ENCODE data around the gene PAX1. TPM values are rescaled to one million over a fixed set of nuclear protein-coding genes. Genes with fewer than 3 reads are reported as not detected.

PAX1 gene
- polyA plus RNA-seq (2013, experiment 1 of 2; ENCODE audit: insufficient read length): 3.0 TPM
- 3.2 TPM for polyA plus RNA-seq (2013, experiment 2 of 2; ENCODE audit: insufficient read length)

GRCh38 chr20:21705575-21706260 is at the start of gene PAX1:
Gene PAX1 (plus strand): TSS chr20:21705664. CDS start chr20:21705713, 49 bp downstream.
- peak; percentile 60 for DNase-seq

DNA sequence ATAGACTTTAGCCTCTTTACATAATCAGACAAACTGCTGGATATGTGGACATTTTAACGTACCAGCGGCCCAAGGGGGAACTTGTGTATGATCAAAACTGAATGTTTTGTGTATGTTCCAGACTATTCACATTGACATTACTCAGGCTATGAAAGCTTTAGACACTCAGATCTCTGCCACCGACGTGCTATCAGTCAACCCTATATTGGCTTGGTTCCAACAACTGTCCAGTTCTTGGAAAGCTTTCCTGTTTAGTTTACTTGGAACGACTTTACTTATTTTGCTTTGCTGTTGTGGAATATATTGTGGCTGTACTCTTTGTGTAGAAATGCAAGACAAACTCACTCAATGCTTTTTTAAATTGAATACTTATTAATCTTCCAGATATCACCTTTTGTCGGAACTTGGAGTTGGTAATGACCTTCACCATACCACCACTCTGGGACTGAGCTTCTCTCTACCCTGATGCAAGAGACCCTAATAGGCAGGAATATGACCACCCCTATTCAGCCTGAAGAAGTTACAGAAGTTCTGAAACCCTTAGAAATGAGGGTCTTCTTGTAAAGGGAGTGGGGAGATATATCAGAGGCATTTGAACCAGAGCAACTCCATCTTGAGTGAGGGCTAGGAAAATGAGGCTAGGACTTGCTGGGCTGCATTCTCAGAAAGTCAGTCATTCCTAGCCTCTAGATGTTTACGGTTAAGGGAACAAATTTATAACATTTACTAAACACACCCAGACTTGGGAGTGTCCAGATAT is 49.0 kb upstream of the PAX1 start:
- DNase-seq: no peak

GRCh38 chr20:21661488-21662055 is 43.9 kb upstream of the PAX1 start:
- no peak for DNase-seq

- no peak for DNase-seq
Observed at GRCh38 chr20:21663465-21663864, 42.0 kb upstream of the PAX1 start.

DNA sequence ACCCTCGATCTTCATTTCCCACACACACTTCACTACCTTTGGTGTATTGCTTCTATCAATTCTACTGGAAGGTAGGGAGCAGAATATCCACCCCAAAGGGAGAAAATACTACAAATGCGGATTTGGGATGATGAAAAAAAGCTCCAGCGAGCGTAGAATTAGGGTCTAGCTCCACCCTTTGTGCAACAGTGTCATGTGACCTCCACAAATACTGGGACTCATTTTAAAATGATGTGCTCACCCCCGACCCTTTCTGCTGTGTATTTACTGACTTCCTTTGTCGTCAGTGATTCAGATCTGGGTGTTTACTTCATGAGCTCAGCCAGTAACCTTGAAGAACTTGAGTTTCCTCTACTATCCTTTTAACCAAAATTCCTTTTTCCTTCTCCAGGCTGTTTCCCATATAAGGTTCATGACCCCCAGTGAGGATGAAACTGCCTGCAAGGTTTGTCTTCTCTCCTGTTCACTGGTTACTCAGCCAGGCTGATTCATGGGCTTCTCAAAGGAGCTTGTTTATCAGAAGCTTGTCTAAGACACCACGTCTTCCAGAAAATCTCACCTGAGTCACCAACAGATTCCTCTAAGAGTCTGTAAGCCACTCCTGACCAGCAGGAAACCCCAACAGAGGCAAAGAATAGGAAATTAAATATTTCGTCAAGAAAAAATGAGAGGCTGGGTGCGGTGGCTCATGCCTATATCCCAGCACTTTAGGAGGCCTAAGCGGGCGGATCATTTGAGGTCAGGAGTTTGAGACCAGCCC is 39.6 kb upstream of the PAX1 start:
- no peak for DNase-seq

GRCh38 chr20:21670126-21670525 is 35.3 kb upstream of the PAX1 start:
- no peak for DNase-seq

- DNase-seq: no peak
Observed at GRCh38 chr20:21670981-21671380, 34.5 kb upstream of the PAX1 start.

GRCh38 chr20:21677261-21677660 is 28.2 kb upstream of the PAX1 start:
- DNase-seq: no peak

- DNase-seq: peak; percentile 42
Observed at GRCh38 chr20:21677781-21678180, 27.7 kb upstream of the PAX1 start.

GRCh38 chr20:21681234-21681921 is 24.1 kb upstream of the PAX1 start:
- DNase-seq: peak; percentile 32

DNA sequence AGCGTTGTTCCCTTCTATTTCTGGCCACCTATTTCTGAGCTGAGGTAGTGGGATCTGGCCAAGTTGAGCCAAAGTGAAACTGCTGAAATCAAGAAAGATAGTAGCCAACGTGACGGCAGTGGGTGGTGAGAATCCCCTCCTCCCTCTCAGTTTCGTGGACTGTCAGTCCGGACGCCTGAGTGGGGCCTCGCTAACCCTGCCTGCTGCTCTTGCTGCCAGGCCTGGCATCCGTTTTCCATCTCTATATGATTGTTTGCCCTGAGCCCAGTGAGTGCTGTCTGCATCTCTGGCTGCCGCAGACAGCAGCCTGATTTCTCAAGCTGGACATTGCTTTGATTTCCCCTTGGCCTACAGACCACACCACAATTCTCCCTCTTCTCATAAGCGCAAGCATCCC is 23.5 kb upstream of the PAX1 start:
- DNase-seq: no peak

DNA sequence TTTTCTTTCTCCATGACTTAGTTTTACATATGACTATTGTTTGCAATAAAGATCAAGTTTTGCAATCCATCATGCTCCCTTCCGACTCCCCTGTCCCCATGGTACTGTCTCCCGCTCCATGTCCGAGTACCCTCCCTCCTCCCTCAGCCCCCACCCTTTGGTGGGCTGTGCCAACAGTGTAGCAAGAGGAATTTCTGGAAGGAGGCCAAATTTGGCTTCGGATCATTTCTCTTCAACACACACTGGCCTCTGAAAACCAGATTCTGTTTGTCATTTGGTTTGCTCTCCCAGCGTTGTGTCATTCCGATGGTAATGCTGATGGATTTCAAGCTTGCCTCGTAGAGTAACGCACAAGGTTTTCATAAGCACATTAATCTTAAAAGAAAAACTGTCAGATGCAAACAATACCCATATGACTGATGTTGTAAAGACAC is 22.9 kb upstream of the PAX1 start:
- DNase-seq: peak; percentile 66

- no peak for DNase-seq
Observed at GRCh38 chr20:21684671-21685070, 20.8 kb upstream of the PAX1 start.

DNA sequence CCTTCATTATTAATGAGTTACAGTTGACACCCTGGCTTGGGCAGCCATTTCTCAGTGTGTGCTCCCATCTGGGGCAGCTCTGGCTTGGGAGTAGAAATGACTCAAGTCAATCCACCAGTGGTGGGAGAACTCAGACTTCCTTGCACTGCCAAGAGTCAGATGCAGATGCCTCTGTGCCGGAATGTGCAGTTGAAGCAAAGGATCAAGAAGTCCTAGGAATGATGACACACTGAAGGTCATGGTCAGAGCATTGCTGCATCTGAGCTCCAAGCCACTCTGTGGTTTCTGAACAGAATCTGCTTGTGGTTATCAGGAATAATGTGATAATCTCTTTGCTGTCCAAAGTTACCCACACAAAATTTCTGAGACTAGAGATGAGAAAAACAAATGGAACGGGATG is 19.5 kb upstream of the PAX1 start:
- peak; percentile 60 for DNase-seq

GRCh38 chr20:21693322-21693721 is 12.1 kb upstream of the PAX1 start:
- no peak for DNase-seq

- DNase-seq: no peak
Observed at GRCh38 chr20:21698494-21699215, 6.8 kb upstream of the PAX1 start.

DNA sequence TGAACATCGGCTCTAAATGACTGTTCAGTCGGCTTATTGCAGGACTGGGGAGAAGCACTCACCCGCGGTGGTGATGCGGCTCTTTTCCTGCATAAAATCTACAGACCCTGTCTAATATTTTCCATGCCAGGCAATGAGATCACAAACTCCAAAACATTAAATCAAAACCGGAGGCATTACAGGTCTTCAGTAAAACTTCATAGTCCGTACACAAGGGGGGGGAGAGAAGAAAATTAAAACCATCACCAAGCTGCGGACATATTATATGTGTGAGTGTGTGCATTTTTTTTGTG is 6.3 kb upstream of the PAX1 start:
- DNase-seq: no peak

DNA sequence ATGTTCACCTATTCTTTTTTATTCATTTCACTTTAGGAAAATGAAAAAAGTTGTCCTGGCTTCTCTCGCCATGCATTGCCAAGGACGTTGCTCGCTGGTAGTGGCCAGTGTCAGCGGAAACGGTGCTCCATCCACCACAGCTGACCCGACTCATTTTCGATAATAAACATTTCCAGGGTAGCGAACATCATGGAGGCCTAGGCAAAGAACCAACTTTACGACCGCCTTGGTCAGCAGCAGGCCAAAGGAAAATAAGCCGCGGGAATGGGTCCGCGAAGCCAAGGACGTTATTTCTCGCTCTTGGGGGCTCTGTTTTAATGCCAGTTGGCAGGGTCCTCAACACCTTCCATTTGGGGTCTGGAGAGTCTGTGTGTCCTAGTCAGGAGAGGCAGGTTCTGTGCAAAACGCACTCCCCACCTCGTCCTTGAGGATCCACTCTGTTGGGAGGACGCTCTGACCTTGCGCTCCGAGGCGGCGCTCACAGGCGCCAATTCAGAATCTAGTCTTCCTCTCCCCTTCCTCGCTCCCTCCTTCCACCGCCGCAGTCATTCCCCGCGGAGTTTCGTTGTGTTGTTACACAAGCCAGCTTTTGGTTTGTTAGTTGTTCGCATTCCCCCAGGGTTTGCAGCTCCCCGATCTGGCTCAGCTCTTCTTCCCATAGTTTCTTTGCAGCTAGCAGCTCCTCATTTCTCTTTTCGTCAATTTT is 4.1 kb upstream of the PAX1 start:
- no peak for DNase-seq

DNA sequence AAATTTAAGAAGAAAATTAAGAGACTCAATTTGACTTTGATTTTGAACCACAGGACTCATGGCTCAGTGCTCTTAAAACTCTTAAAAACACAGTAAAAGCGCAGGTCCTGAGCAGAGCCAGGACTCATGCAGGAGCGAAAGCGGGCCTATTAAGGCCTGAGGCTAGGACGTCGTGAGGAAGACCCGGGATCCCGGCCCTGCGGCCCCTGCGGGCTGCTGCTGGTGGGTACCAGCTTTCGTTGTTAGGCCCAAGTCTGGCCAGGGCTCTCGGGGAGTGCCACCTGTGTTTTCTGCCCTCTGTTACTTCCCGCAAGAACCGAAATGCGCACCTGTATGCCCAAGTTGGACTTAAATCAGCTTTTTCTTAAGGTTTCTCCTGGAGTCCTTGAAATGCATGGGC is 3.4 kb upstream of the PAX1 start:
- no peak for DNase-seq

- DNase-seq: peak; percentile 72
Observed at GRCh38 chr20:21702553-21703470, 2.7 kb upstream of the PAX1 start.

Measured in fibroblast of skin of scalp (primary cell).